Measurements from ENCODE around the gene SYNPO2. TPM values are rescaled to one million over a fixed set of nuclear protein-coding genes. Genes with fewer than 3 reads are reported as not detected.
A peak's percentile ranks its signal among the peaks of the same experiment; 100 is the strongest.

The SYNPO2 gene
- total RNA-seq, 1 experiment from 2014 or later: 0.26 TPM

GRCh38 chr4:118979712-118980111 is 91.1 kb downstream of the SYNPO2 start:
- no TSS peak for BruUV-seq (replicated peaks)
- Histone ChIP-seq H3K36me3 (ENCODE audit: insufficient read depth, low read length, poor library complexity, severe bottlenecking) (no peaks in the 10 kb centered on the region), H3K4me3 (ENCODE audit: low read depth, low read length, poor library complexity, severe bottlenecking) (no peak overlapping the region), H3K27me3 (replicated peaks; ENCODE audit: insufficient read depth, low read depth, low read length, poor library complexity) (no peaks in the 10 kb centered on the region), H3K27ac (ENCODE audit: low read depth, low read length, poor library complexity, severe bottlenecking) (no peak overlapping the region), H3K9me3 (ENCODE audit: low read depth, low read length, poor library complexity, severe bottlenecking) (no peaks in the 10 kb centered on the region), H3K4me1 (ENCODE audit: insufficient read depth, low read length, poor library complexity, severe bottlenecking) (no peaks in the 10 kb centered on the region)
- TF ChIP-seq CTCF (conservative IDR thresholded peaks at IDR 0.05; ENCODE audit: low read depth, low read length) (no peak), EZH2 (IDR thresholded peaks at IDR 0.05; ENCODE audit: borderline replicate concordance, low read depth, low read length, poor library complexity, severe bottlenecking) (no peak)
- ChIA-PET CTCF (no interaction called here), POLR2A (ENCODE audit: low non-redundant PET) (no interaction called here)
- intact Hi-C loops (cut with micrococcal nuclease; ENCODE audit: unreplicated experiment): loop anchor here (5.0 kb wide), 3 partner anchors 58 to 1073 kb away; no protein-coding TSS in a partner anchor
- no peak for DNase-seq (ENCODE audit: low spot score)

DNA sequence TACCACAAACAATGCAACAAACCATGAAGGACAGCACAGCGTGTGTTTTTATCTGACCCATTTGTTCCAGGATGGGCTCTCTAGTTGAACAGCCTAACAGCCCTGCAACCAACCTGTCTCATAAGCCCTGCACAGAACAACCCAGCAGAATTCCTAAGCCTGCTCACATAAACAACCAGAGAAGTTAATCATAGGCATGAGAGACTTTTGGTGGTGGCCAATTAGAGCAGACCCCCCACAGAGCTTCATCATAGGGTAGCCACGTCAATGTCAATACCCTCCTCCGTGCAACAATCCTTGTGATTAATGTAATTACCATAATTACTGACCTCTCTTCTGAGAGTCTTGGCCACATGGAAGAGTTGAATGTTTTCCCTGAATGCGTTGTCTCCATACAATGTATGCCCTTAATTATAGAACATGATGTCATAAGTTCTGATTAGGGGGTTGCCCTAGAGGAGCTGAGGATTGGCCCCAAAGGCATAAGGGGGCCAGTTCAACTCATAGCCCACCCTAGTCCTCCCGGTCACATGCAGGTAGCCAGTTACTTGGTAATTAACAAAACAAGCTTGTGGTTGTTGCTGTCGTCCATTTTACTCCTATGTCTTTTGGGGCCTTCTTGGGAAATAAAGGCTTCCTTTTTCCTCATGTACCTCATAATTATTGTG is 92.7 kb downstream of the SYNPO2 start:
- no TSS peak for BruUV-seq (replicated peaks)
- no peaks in the 10 kb centered on the region for H3K4me1 ChIP-seq (ENCODE audit: insufficient read depth, low read length, poor library complexity, severe bottlenecking)
- H3K27me3 ChIP-seq (replicated peaks; ENCODE audit: insufficient read depth, low read depth, low read length, poor library complexity): no peaks in the 10 kb centered on the region
- TF ChIP-seq CTCF (conservative IDR thresholded peaks at IDR 0.05; ENCODE audit: low read depth, low read length) (no peak), EZH2 (IDR thresholded peaks at IDR 0.05; ENCODE audit: borderline replicate concordance, low read depth, low read length, poor library complexity, severe bottlenecking) (no peak)
- H3K9me3 ChIP-seq (ENCODE audit: low read depth, low read length, poor library complexity, severe bottlenecking): no peaks in the 10 kb centered on the region
- H3K36me3 ChIP-seq (ENCODE audit: insufficient read depth, low read length, poor library complexity, severe bottlenecking): no peaks in the 10 kb centered on the region
- no peak overlapping the region for H3K4me3 ChIP-seq (ENCODE audit: low read depth, low read length, poor library complexity, severe bottlenecking)
- H3K27ac ChIP-seq (ENCODE audit: low read depth, low read length, poor library complexity, severe bottlenecking): no peak overlapping the region
- POLR2A ChIA-PET (ENCODE audit: low non-redundant PET): no interaction called here
- intact Hi-C loops (cut with micrococcal nuclease; ENCODE audit: unreplicated experiment): loop anchor here (1.0 to 5.0 kb wide), 4 partner anchors 56 to 1071 kb away; no protein-coding TSS in a partner anchor
- CTCF ChIA-PET: interaction anchor here (0.7 to 0.9 kb wide), 2 partner anchors 45 to 61 kb away, joined by 3 read pairs; no protein-coding TSS in a partner anchor
- no peak for DNase-seq (ENCODE audit: low spot score)

- ChIA-PET CTCF (interaction anchor here (0.7 kb wide), 1 partner anchor 44 kb away, joined by 3 read pairs; no protein-coding TSS in a partner anchor), POLR2A (ENCODE audit: low non-redundant PET) (no interaction called here)
- H3K27ac ChIP-seq (ENCODE audit: low read depth, low read length, poor library complexity, severe bottlenecking): no peak overlapping the region
- TF ChIP-seq CTCF (conservative IDR thresholded peaks at IDR 0.05; ENCODE audit: low read depth, low read length) (peak; percentile 79), EZH2 (IDR thresholded peaks at IDR 0.05; ENCODE audit: borderline replicate concordance, low read depth, low read length, poor library complexity, severe bottlenecking) (no peak)
- H3K36me3 ChIP-seq (ENCODE audit: insufficient read depth, low read length, poor library complexity, severe bottlenecking): no peaks in the 10 kb centered on the region
- H3K27me3 ChIP-seq (replicated peaks; ENCODE audit: insufficient read depth, low read depth, low read length, poor library complexity): no peaks in the 10 kb centered on the region
- intact Hi-C loops (cut with micrococcal nuclease; ENCODE audit: unreplicated experiment): loop anchor here (1.0 to 5.0 kb wide), 5 partner anchors 55 to 1070 kb away; no protein-coding TSS in a partner anchor
- H3K9me3 ChIP-seq (ENCODE audit: low read depth, low read length, poor library complexity, severe bottlenecking): no peaks in the 10 kb centered on the region
- BruUV-seq (replicated peaks): no TSS peak
- DNase-seq (ENCODE audit: low spot score): peak; percentile 74
- H3K4me3 ChIP-seq (ENCODE audit: low read depth, low read length, poor library complexity, severe bottlenecking): no peak overlapping the region
- no peaks in the 10 kb centered on the region for H3K4me1 ChIP-seq (ENCODE audit: insufficient read depth, low read length, poor library complexity, severe bottlenecking)
Measured at GRCh38 chr4:118981839-118982381, 93.3 kb downstream of the SYNPO2 start.

All from A673 (cell line).